HepG2 (cell line): ENCODE data around the gene TSLP. TPM values are rescaled to one million over a fixed set of nuclear protein-coding genes. Genes with fewer than 3 reads are reported as not detected.

Experiments
- HNRNPUL1 ChIP-seq: fragments of 200-400 bp; formaldehyde crosslinking; IDR thresholded peaks from 2 replicates; pipeline ENCODE4 v1.6.1; 2017; ENCODE audit warnings: low read depth, mild to moderate bottlenecking, low read length, moderate library complexity
- HOXA3 ChIP-seq: sonication (generic); formaldehyde crosslinking; IDR thresholded peaks from 2 replicates; pipeline ENCODE4 v1.5.0; 2020; ENCODE audit warnings: missing genetic modification reagents
- PRPF4 ChIP-seq: fragments of 200-400 bp; formaldehyde crosslinking; IDR thresholded peaks from 2 replicates; pipeline ENCODE4 v1.6.1; 2016; ENCODE audit warnings: low read length, low read depth; ENCODE audit not compliant: poor library complexity, severe bottlenecking
- SNAPC2 ChIP-seq: sonication (generic); formaldehyde crosslinking; IDR thresholded peaks from 2 replicates; pipeline ENCODE4 v1.8.1; 2022; ENCODE audit warnings: mild to moderate bottlenecking, missing genetic modification reagents
- ZNF121 ChIP-seq: sonication (generic); formaldehyde crosslinking; IDR thresholded peaks from 2 replicates; pipeline ENCODE4 v1.5.0; 2020; ENCODE audit warnings: mild to moderate bottlenecking, missing genetic modification reagents
- ZNF646 ChIP-seq: sonication (generic); formaldehyde crosslinking; IDR thresholded peaks from 2 replicates; pipeline ENCODE4 v1.9.0; 2021; ENCODE audit warnings: mild to moderate bottlenecking, missing genetic modification reagents
- polyA plus RNA-seq, 8 experiments: library from polyadenylated mRNA; depleted of rRNA in 3 of 8; stranded (reverse) in 7 of 8; unstranded in 1 of 8; fragments of >200 nt; fragmentation: Illumina TruSeq in 4 of 8; extraction: Trizol in 4 of 8; gene quantifications; 2 replicates each; pipeline versions ENCODE4 v1.2.1 to v1.2.3, GENCODE V29; 2011 to 2016; ENCODE audit warnings: low read depth in 4 of 8, missing spikeins in 1 of 8, mixed read lengths in 1 of 8; ENCODE audit not compliant: insufficient read depth in 1 of 8
- total RNA-seq, 5 experiments: library from RNA; depleted of rRNA; stranded (reverse); fragments of >200 nt; fragmentation: Illumina TruSeq; extraction: Trizol; gene quantifications; 2 replicates each; pipeline ENCODE4 v1.2.3, GENCODE V29; 2016; ENCODE audit warnings: low read depth in 1 of 5
- TF ChIP-seq, protein P1 (sequence below): sonication (generic); formaldehyde crosslinking; conservative IDR thresholded peaks from 2 replicates; pipeline ENCODE4 v1.8.0; 2022; ENCODE audit warnings: low read depth, missing genetic modification reagents
- TF ChIP-seq, protein P2 (sequence below): sonication (generic); formaldehyde crosslinking; IDR thresholded peaks from 2 replicates; pipeline ENCODE4 v1.8.0; 2022; ENCODE audit warnings: mild to moderate bottlenecking, missing genetic modification reagents, moderate library complexity
- TF ChIP-seq, protein P3 (sequence below): sonication (generic); formaldehyde crosslinking; IDR thresholded peaks from 2 replicates; pipeline ENCODE4 v1.4.0; 2020; ENCODE audit warnings: mild to moderate bottlenecking, missing genetic modification reagents
- TF ChIP-seq, protein P4 (sequence below): sonication (generic); formaldehyde crosslinking; IDR thresholded peaks from 2 replicates; pipeline ENCODE4 v1.4.0; 2020; ENCODE audit warnings: mild to moderate bottlenecking, missing genetic modification reagents, borderline replicate concordance
- TF ChIP-seq, protein P5 (sequence below): sonication (generic); formaldehyde crosslinking; IDR thresholded peaks from 2 replicates; pipeline ENCODE4 v1.4.0; 2020; ENCODE audit warnings: missing genetic modification reagents

Gene TSLP
- total and polyA plus RNA-seq, 2 of the 13 experiments (the other 11 are each of a cell fraction or from before 2014, with no cell fraction given), result not detected

DNA sequence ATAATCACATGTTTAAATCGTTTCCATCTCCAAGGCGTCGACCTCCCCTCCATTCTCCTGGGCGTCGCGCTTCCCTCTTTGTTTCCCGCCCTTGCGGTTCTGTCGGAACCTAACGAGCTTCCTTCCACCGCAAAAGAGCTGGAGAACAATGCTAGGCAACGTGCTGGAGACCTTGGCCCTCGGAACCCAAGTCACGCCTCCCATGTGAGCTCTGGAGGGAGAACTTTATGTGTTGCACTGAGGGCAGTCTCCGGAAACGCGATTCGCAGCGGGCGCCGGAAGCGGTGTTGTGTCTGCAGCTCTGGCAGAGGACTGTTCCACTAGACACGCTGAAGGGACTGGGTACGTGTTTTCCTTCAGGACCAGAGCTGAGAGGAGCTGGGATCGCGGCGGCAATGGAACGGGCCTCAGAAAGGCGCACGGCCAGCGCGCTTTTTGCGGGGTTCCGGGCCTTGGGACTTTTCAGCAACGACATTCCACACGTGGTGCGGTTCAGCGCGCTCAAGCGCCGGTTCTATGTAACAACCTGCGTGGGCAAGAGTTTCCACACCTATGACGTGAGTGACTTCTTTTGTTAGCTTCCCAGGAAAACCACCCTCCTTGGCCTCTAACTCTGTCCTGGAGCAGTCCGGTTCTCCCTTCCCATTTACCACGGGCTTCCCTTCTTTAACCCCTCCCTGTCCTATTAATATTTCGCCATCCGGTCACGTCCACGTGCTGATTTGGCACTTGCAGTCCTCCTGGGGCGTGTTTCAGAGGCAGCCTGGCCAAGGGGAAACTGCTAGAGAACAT lies 20.7 kb downstream of the TSLP start, which contains the start of gene WDR36 (continued):
- TF ChIP-seq, protein P1, sequence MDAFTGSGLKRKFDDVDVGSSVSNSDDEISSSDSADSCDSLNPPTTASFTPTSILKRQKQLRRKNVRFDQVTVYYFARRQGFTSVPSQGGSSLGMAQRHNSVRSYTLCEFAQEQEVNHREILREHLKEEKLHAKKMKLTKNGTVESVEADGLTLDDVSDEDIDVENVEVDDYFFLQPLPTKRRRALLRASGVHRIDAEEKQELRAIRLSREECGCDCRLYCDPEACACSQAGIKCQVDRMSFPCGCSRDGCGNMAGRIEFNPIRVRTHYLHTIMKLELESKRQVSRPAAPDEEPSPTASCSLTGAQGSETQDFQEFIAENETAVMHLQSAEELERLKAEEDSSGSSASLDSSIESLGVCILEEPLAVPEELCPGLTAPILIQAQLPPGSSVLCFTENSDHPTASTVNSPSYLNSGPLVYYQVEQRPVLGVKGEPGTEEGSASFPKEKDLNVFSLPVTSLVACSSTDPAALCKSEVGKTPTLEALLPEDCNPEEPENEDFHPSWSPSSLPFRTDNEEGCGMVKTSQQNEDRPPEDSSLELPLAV (CRISPR knock-in tag), result peak; percentile 93
- TF ChIP-seq, protein P2, sequence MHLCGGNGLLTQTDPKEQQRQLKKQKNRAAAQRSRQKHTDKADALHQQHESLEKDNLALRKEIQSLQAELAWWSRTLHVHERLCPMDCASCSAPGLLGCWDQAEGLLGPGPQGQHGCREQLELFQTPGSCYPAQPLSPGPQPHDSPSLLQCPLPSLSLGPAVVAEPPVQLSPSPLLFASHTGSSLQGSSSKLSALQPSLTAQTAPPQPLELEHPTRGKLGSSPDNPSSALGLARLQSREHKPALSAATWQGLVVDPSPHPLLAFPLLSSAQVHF (CRISPR knock-in tag), result peak; percentile 96
- TF ChIP-seq HNRNPUL1 (no peak), SNAPC2 (CRISPR knock-in tag) (peak; percentile 97), HOXA3 (CRISPR knock-in tag) (peak; percentile 98), PRPF4 (no peak), ZNF646 (CRISPR knock-in tag) (peak; percentile 69; the same call in 1 of the 2 replicates), ZNF121 (CRISPR knock-in tag) (0 out of 2 replicates have a peak, but pooled peaks have one; percentile 57)
- TF ChIP-seq, protein P3, sequence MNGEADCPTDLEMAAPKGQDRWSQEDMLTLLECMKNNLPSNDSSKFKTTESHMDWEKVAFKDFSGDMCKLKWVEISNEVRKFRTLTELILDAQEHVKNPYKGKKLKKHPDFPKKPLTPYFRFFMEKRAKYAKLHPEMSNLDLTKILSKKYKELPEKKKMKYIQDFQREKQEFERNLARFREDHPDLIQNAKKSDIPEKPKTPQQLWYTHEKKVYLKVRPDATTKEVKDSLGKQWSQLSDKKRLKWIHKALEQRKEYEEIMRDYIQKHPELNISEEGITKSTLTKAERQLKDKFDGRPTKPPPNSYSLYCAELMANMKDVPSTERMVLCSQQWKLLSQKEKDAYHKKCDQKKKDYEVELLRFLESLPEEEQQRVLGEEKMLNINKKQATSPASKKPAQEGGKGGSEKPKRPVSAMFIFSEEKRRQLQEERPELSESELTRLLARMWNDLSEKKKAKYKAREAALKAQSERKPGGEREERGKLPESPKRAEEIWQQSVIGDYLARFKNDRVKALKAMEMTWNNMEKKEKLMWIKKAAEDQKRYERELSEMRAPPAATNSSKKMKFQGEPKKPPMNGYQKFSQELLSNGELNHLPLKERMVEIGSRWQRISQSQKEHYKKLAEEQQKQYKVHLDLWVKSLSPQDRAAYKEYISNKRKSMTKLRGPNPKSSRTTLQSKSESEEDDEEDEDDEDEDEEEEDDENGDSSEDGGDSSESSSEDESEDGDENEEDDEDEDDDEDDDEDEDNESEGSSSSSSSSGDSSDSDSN (CRISPR knock-in tag), result peak; percentile 76
- TF ChIP-seq, protein P4, sequence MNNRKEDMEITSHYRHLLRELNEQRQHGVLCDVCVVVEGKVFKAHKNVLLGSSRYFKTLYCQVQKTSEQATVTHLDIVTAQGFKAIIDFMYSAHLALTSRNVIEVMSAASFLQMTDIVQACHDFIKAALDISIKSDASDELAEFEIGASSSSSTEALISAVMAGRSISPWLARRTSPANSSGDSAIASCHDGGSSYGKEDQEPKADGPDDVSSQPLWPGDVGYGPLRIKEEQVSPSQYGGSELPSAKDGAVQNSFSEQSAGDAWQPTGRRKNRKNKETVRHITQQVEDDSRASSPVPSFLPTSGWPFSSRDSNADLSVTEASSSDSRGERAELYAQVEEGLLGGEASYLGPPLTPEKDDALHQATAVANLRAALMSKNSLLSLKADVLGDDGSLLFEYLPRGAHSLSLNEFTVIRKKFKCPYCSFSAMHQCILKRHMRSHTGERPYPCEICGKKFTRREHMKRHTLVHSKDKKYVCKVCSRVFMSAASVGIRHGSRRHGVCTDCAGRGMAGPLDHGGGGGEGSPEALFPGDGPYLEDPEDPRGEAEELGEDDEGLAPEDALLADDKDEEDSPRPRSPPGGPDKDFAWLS, result no peak
- TF ChIP-seq, protein P5, sequence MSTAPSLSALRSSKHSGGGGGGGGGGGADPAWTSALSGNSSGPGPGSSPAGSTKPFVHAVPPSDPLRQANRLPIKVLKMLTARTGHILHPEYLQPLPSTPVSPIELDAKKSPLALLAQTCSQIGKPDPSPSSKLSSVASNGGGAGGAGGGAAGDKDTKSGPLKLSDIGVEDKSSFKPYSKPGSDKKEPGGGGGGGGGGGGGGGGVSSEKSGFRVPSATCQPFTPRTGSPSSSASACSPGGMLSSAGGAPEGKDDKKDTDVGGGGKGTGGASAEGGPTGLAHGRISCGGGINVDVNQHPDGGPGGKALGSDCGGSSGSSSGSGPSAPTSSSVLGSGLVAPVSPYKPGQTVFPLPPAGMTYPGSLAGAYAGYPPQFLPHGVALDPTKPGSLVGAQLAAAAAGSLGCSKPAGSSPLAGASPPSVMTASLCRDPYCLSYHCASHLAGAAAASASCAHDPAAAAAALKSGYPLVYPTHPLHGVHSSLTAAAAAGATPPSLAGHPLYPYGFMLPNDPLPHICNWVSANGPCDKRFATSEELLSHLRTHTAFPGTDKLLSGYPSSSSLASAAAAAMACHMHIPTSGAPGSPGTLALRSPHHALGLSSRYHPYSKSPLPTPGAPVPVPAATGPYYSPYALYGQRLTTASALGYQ (CRISPR knock-in tag), result peak; percentile 70
